Activated T-cell treated with anti-CD3 and anti-CD28 coated beads, Interleukin-2, amount 50 U/mL, for 1 hour (primary cell): ENCODE measurements around the gene POLRMT.
"Not testable (repeated sequence)": the region's sequence is repeated elsewhere in the genome, so short reads cannot be mapped to it uniquely, and the experiment has no call there.

Source experiments
- DNase-seq: peaks from one replicate; pipeline ENCODE4 v3.0.0-alpha.2; 2020

POLRMT gene

GRCh38 chr19:646779-647565, 13.6 kb upstream of the POLRMT start:
- no peak for DNase-seq

- DNase-seq = no peak
Measured at GRCh38 chr19:645912-646778, 12.8 kb upstream of the POLRMT start.

- no peak for DNase-seq
Measured at GRCh38 chr19:644789-645188, 11.5 kb upstream of the POLRMT start.

- no peak for DNase-seq
Measured at GRCh38 chr19:644363-644762, 11.0 kb upstream of the POLRMT start.

GRCh38 chr19:643736-644135, 10.4 kb upstream of the POLRMT start:
- no peak for DNase-seq

- no peak for DNase-seq
Measured at GRCh38 chr19:642767-643727, 9.7 kb upstream of the POLRMT start.

GRCh38 chr19:641702-642101, 8.4 kb upstream of the POLRMT start:
- no peak for DNase-seq

- DNase-seq = no peak
Measured at GRCh38 chr19:640606-641189, 7.4 kb upstream of the POLRMT start.

- no peak for DNase-seq
Measured at GRCh38 chr19:640161-640558, 6.8 kb upstream of the POLRMT start.

GRCh38 chr19:639253-640160, 6.2 kb upstream of the POLRMT start, which contains the start of gene FGF22:
FGF22 (plus strand) TSS chr19:639879; CDS start chr19:639926, 47 bp downstream.
- DNase-seq = peak; percentile 99

GRCh38 chr19:638906-639252, 5.5 kb upstream of the POLRMT start:
- no peak for DNase-seq

- DNase-seq = no peak
Measured at GRCh38 chr19:634975-635652, 1.8 kb upstream of the POLRMT start.

GRCh38 chr19:633786-634639, 676 bp upstream of the POLRMT start:
- no peak for DNase-seq

- DNase-seq = peak; percentile 35
Measured at GRCh38 chr19:632579-633067, 714 bp downstream of the POLRMT start.

- DNase-seq = no peak
Measured at GRCh38 chr19:629961-630714, 3.2 kb downstream of the POLRMT start.

GRCh38 chr19:629515-629914, 3.8 kb downstream of the POLRMT start:
- DNase-seq = not testable (repeated sequence)

GRCh38 chr19:628168-628567, 5.2 kb downstream of the POLRMT start:
- DNase-seq = no peak

GRCh38 chr19:626566-626965, 6.8 kb downstream of the POLRMT start:
- DNase-seq = not testable (repeated sequence)

GRCh38 chr19:625257-625656, 8.1 kb downstream of the POLRMT start:
- DNase-seq = no peak
